Ishikawa (cell line): ENCODE measurements around the gene PLCL1.

Experiments
- EGR1 ChIP-seq: IDR thresholded peaks from 2 replicates; pipeline ENCODE4 v1.6.1; 2012
- EP300 ChIP-seq: IDR thresholded peaks from 2 replicates; pipeline ENCODE4 v1.6.1; 2012; ENCODE audit warnings: borderline replicate concordance
- NFIC ChIP-seq: IDR thresholded peaks from 2 replicates; pipeline ENCODE4 v1.6.1; 2012
- RAD21 ChIP-seq: IDR thresholded peaks from 2 replicates; pipeline ENCODE4 v1.6.1; 2012; ENCODE audit warnings: low read depth
- REST ChIP-seq: IDR thresholded peaks from 2 replicates; pipeline ENCODE4 v1.6.1; 2012; ENCODE audit warnings: low read depth, mild to moderate bottlenecking
- TAF1 ChIP-seq: IDR thresholded peaks from 2 replicates; pipeline ENCODE4 v1.6.1; 2012; ENCODE audit warnings: low read depth, mild to moderate bottlenecking
- TF ChIP-seq, protein P1 (sequence below): IDR thresholded peaks from 2 replicates; pipeline ENCODE4 v1.6.1; 2012

DNA sequence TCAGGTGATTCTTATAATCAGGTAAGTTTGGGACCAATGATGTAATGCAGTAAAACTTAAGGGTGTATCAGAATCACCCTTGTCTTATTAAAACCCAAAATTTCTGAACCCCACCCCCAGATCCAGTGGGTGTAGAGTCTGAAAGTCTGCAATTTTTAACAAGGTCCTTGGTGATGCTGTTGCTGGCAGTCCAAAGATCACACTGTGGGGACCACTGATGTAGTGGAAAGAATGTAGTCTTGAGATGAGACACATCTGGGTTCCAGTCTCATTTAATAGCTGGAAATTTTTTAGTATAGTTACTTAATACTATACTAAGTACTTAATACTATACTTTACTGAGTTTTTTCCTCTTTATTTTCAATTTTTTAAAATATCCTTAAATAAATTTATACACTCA lies 258.4 kb downstream of the PLCL1 start:
- no peak for TF ChIP-seq REST
- TF ChIP-seq NFIC: no peak
- TF ChIP-seq RAD21: no peak
- no peak for TF ChIP-seq EGR1
- TF ChIP-seq, protein P1, sequence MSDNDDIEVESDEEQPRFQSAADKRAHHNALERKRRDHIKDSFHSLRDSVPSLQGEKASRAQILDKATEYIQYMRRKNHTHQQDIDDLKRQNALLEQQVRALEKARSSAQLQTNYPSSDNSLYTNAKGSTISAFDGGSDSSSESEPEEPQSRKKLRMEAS: no peak
- TF ChIP-seq EP300: no peak
- TF ChIP-seq TAF1: no peak
